Measurements from ENCODE around the gene ARHGAP31. TPM values are rescaled to one million over a fixed set of nuclear protein-coding genes. Genes with fewer than 3 reads are reported as not detected.

ARHGAP31 gene
- total RNA-seq (10 to 100 TPM in 5 of 7 donors, 1 to 10 TPM in 2; 6.3 to 41.4 (median 21.3) TPM), polyA plus RNA-seq (10 to 100 TPM in 1 of 2 donors, 1 to 10 TPM in 1; 8.7 to 26.0 TPM)
- long read RNA-seq, donor 1, partial matches to known transcripts: 3 of 8 reads
- long read RNA-seq, donor 1, other reads (novel, unspliced or antisense): 5 of 8 reads
- long read RNA-seq, donor 2: 0 reads
- long read RNA-seq, donor 3, full-length matches to known transcripts: 10 of 25 reads
- long read RNA-seq, donor 3, partial matches to known transcripts: 15 of 25 reads
- long read RNA-seq, donor 3, other reads (novel, unspliced or antisense): 0 of 25 reads

GRCh38 chr3:119293871-119294695 lies at the start of gene ARHGAP31:
TSS of gene ARHGAP31 (plus strand) at chr3:119294383. CDS start at chr3:119294905, 522 bp downstream.
- intact Hi-C loops (cut with DNase I): no loop called here

GRCh38 chr3:119245778-119246177 lies 48.4 kb upstream of the ARHGAP31 start:
- H3K9me3 ChIP-seq: no peaks in the 10 kb centered on the region
- no peak overlapping the region for H3K4me3 ChIP-seq
- no peaks in the 10 kb centered on the region for H3K27me3 ChIP-seq
- DNase-seq: no peak
- WGBS, 3 donors: 85 to 94% (median 90%) methylated on average over 2 of the region's 2 CpGs
- H3K36me3 ChIP-seq: no peaks in the 10 kb centered on the region
- no peak for TF ChIP-seq EP300 (IDR thresholded peaks at IDR 0.05)
- no peak for TF ChIP-seq CTCF (IDR thresholded peaks at IDR 0.05)
- TF ChIP-seq POLR2A (IDR thresholded peaks at IDR 0.05): no peak
- intact Hi-C loops (cut with DNase I): no loop called here
- H3K4me1 ChIP-seq (ENCODE audit: insufficient read depth): no peaks in the 10 kb centered on the region
- H3K27ac ChIP-seq: no peak overlapping the region

More at GRCh38 chr3:119293871-119294695, at the start of gene ARHGAP31:
- 0 to 1% (median 1%) methylated on average over 53 to 55 of the region's 55 CpGs for WGBS, 3 donors
- Histone ChIP-seq H3K4me3 (peak within 1 kb of the TSS; percentile 57), H3K36me3 (no peaks in the 10 kb centered on the region), H3K27me3 (no peaks in the 10 kb centered on the region), H3K9me3 (no peaks in the 10 kb centered on the region), H3K27ac (peak within 1 kb of the TSS; percentile 80 to 93), H3K4me1 (ENCODE audit: insufficient read depth) (peaks cover 5% of the 10 kb centered on the region)
- no peak for TF ChIP-seq CTCF (IDR thresholded peaks at IDR 0.05)
- DNase-seq: peak; percentile 63 to 75 (median 68)

GRCh38 chr3:119255214-119255613 lies 39.0 kb upstream of the ARHGAP31 start:
- H3K4me1 ChIP-seq (ENCODE audit: insufficient read depth): peaks cover 1% of the 10 kb centered on the region
- H3K27ac ChIP-seq: no peak overlapping the region
- intact Hi-C loops (cut with DNase I): no loop called here
- no peaks in the 10 kb centered on the region for H3K27me3 ChIP-seq
- H3K9me3 ChIP-seq: no peaks in the 10 kb centered on the region
- no peaks in the 10 kb centered on the region for H3K36me3 ChIP-seq
- no peak overlapping the region for H3K4me3 ChIP-seq
- TF ChIP-seq POLR2A (IDR thresholded peaks at IDR 0.05): no peak
- no peak for TF ChIP-seq CTCF (IDR thresholded peaks at IDR 0.05)
- TF ChIP-seq EP300 (IDR thresholded peaks at IDR 0.05): no peak
- 86 to 93% (median 90%) methylated on average over 2 of the region's 2 CpGs for WGBS, 3 donors
- DNase-seq: no peak

GRCh38 chr3:119257111-119257510 lies 37.1 kb upstream of the ARHGAP31 start:
- TF ChIP-seq POLR2A (IDR thresholded peaks at IDR 0.05) (no peak), EP300 (IDR thresholded peaks at IDR 0.05) (no peak), CTCF (IDR thresholded peaks at IDR 0.05) (no peak)
- no peak overlapping the region for H3K4me3 ChIP-seq
- H3K36me3 ChIP-seq: no peaks in the 10 kb centered on the region
- peaks cover 1% of the 10 kb centered on the region for H3K4me1 ChIP-seq (ENCODE audit: insufficient read depth)
- no peak overlapping the region for H3K27ac ChIP-seq
- no peak for DNase-seq
- intact Hi-C loops (cut with DNase I): no loop called here
- no peaks in the 10 kb centered on the region for H3K27me3 ChIP-seq
- no peaks in the 10 kb centered on the region for H3K9me3 ChIP-seq
- WGBS, 3 donors: 91 to 98% (median 93%) methylated on average over 2 of the region's 2 CpGs
